ENCODE measurements around the gene NPAS2.

Gene NPAS2

GRCh38 chr2:100903534-100904258 lies 83.8 kb downstream of the NPAS2 start:
- Histone ChIP-seq H3K23ac (ENCODE audit: low read length) (no peak overlapping the region), H3K79me1 (ENCODE audit: low read length) (peaks cover 2% of the 10 kb centered on the region), H3K4me2 (ENCODE audit: low read length) (peak overlapping the region; percentile 5), H3K36me3 (ENCODE audit: control insufficient read depth in 1 of 2, insufficient read depth in 2 of 2, low read length in 2 of 2) (no peaks in the 10 kb centered on the region), H3K4me3 (ENCODE audit: low read depth, low read length) (no peak overlapping the region), H3K18ac (ENCODE audit: low read length) (peak overlapping the region; percentile 19), H3K27ac (ENCODE audit: low read depth, low read length) (peak overlapping the region; percentile 46), H2BK120ac (ENCODE audit: insufficient read depth, low read length, poor library complexity) (peak overlapping the region; percentile 19), H3K4ac (ENCODE audit: low read depth, low read length) (no peak overlapping the region), H3K14ac (ENCODE audit: low read length) (no peak overlapping the region), H2BK12ac (ENCODE audit: low read length) (peak overlapping the region; percentile 50), H3K9me3 (ENCODE audit: insufficient read depth, low read depth, low read length) (no peaks in the 10 kb centered on the region), H3K9ac (ENCODE audit: low read length) (no peak overlapping the region), H3K27me3 (ENCODE audit: insufficient read depth, low read length) (no peaks in the 10 kb centered on the region), H4K8ac (ENCODE audit: low read depth, low read length) (no peak overlapping the region), H3K79me2 (ENCODE audit: control insufficient read depth, insufficient read depth, low read length, poor library complexity) (no peaks in the 10 kb centered on the region), H2AFZ (ENCODE audit: insufficient read depth, low read length, poor library complexity) (no peak overlapping the region), H4K12ac (ENCODE audit: low read depth, low read length) (no peak overlapping the region), H3K4me1 (ENCODE audit: control insufficient read depth in 1 of 2, insufficient read depth in 2 of 2, low read length in 2 of 2) (peaks cover 11 to 23% of the 10 kb centered on the region in 2 experiments), H2AK5ac (ENCODE audit: low read length) (no peak overlapping the region), H4K91ac (ENCODE audit: low read depth, low read length) (peak overlapping the region; percentile 53), H2BK5ac (ENCODE audit: low read depth, low read length, poor library complexity) (peak overlapping the region; percentile 42)
- peak; percentile 86 to 94 for DNase-seq
- no CpG with 5 or more reads among the region's 17 CpGs for WGBS (ENCODE audit: extremely low coverage, insufficient coverage, insufficient read length)

GRCh38 chr2:100905132-100905805 lies 85.3 kb downstream of the NPAS2 start:
- Histone ChIP-seq H3K14ac (ENCODE audit: low read length) (no peak overlapping the region), H3K4me1 (ENCODE audit: control insufficient read depth in 1 of 2, insufficient read depth in 2 of 2, low read length in 2 of 2) (peaks cover 11 to 23% of the 10 kb centered on the region in 2 experiments)

GRCh38 chr2:100906131-100906530 lies 86.2 kb downstream of the NPAS2 start:
- Histone ChIP-seq H4K91ac (ENCODE audit: low read depth, low read length) (no peak overlapping the region), H3K27ac (ENCODE audit: low read depth, low read length) (no peak overlapping the region), H4K12ac (ENCODE audit: low read depth, low read length) (no peak overlapping the region), H3K4me1 (ENCODE audit: control insufficient read depth in 1 of 2, insufficient read depth in 2 of 2, low read length in 2 of 2) (peaks cover 11 to 23% of the 10 kb centered on the region in 2 experiments), H3K9me3 (ENCODE audit: insufficient read depth, low read depth, low read length) (no peaks in the 10 kb centered on the region), H3K18ac (ENCODE audit: low read length) (no peak overlapping the region), H3K4me3 (ENCODE audit: low read depth, low read length) (no peak overlapping the region), H3K79me1 (ENCODE audit: low read length) (peaks cover 2% of the 10 kb centered on the region), H2BK5ac (ENCODE audit: low read depth, low read length, poor library complexity) (no peak overlapping the region), H3K36me3 (ENCODE audit: control insufficient read depth in 1 of 2, insufficient read depth in 2 of 2, low read length in 2 of 2) (no peaks in the 10 kb centered on the region), H3K23ac (ENCODE audit: low read length) (no peak overlapping the region), H3K27me3 (ENCODE audit: insufficient read depth, low read length) (no peaks in the 10 kb centered on the region), H2AFZ (ENCODE audit: insufficient read depth, low read length, poor library complexity) (no peak overlapping the region), H3K79me2 (ENCODE audit: control insufficient read depth, insufficient read depth, low read length, poor library complexity) (no peaks in the 10 kb centered on the region), H3K4me2 (ENCODE audit: low read length) (no peak overlapping the region), H2BK12ac (ENCODE audit: low read length) (no peak overlapping the region), H3K4ac (ENCODE audit: low read depth, low read length) (no peak overlapping the region), H3K14ac (ENCODE audit: low read length) (no peak overlapping the region), H4K8ac (ENCODE audit: low read depth, low read length) (no peak overlapping the region), H2BK120ac (ENCODE audit: insufficient read depth, low read length, poor library complexity) (no peak overlapping the region), H2AK5ac (ENCODE audit: low read length) (no peak overlapping the region), H3K9ac (ENCODE audit: low read length) (no peak overlapping the region)
- DNase-seq, result no peak
- no CpG with 5 or more reads among the region's 1 CpG for WGBS (ENCODE audit: extremely low coverage, insufficient coverage, insufficient read length)

More at GRCh38 chr2:100905132-100905805, 85.3 kb downstream of the NPAS2 start:
- no peak for DNase-seq
- Histone ChIP-seq H3K18ac (ENCODE audit: low read length) (no peak overlapping the region), H3K79me1 (ENCODE audit: low read length) (peaks cover 2% of the 10 kb centered on the region), H3K27me3 (ENCODE audit: insufficient read depth, low read length) (no peaks in the 10 kb centered on the region), H3K9me3 (ENCODE audit: insufficient read depth, low read depth, low read length) (no peaks in the 10 kb centered on the region), H3K4me3 (ENCODE audit: low read depth, low read length) (no peak overlapping the region), H2AK5ac (ENCODE audit: low read length) (no peak overlapping the region), H3K79me2 (ENCODE audit: control insufficient read depth, insufficient read depth, low read length, poor library complexity) (no peaks in the 10 kb centered on the region), H3K27ac (ENCODE audit: low read depth, low read length) (no peak overlapping the region), H4K8ac (ENCODE audit: low read depth, low read length) (no peak overlapping the region), H3K23ac (ENCODE audit: low read length) (no peak overlapping the region), H3K4ac (ENCODE audit: low read depth, low read length) (no peak overlapping the region), H3K36me3 (ENCODE audit: control insufficient read depth in 1 of 2, insufficient read depth in 2 of 2, low read length in 2 of 2) (no peaks in the 10 kb centered on the region), H2BK5ac (ENCODE audit: low read depth, low read length, poor library complexity) (no peak overlapping the region), H3K9ac (ENCODE audit: low read length) (no peak overlapping the region), H2BK120ac (ENCODE audit: insufficient read depth, low read length, poor library complexity) (no peak overlapping the region), H3K4me2 (ENCODE audit: low read length) (no peak overlapping the region), H4K91ac (ENCODE audit: low read depth, low read length) (peak overlapping the region; percentile 0), H4K12ac (ENCODE audit: low read depth, low read length) (no peak overlapping the region), H2BK12ac (ENCODE audit: low read length) (no peak overlapping the region), H2AFZ (ENCODE audit: insufficient read depth, low read length, poor library complexity) (no peak overlapping the region)
- no CpG with 5 or more reads among the region's 9 CpGs for WGBS (ENCODE audit: extremely low coverage, insufficient coverage, insufficient read length)

GRCh38 chr2:100906679-100907078 lies 86.7 kb downstream of the NPAS2 start:
- Histone ChIP-seq H3K18ac (ENCODE audit: low read length) (no peak overlapping the region), H3K23ac (ENCODE audit: low read length) (no peak overlapping the region), H2BK120ac (ENCODE audit: insufficient read depth, low read length, poor library complexity) (no peak overlapping the region), H2BK5ac (ENCODE audit: low read depth, low read length, poor library complexity) (no peak overlapping the region), H3K4ac (ENCODE audit: low read depth, low read length) (no peak overlapping the region), H4K8ac (ENCODE audit: low read depth, low read length) (no peak overlapping the region), H4K91ac (ENCODE audit: low read depth, low read length) (no peak overlapping the region), H3K36me3 (ENCODE audit: control insufficient read depth in 1 of 2, insufficient read depth in 2 of 2, low read length in 2 of 2) (no peaks in the 10 kb centered on the region), H2BK12ac (ENCODE audit: low read length) (no peak overlapping the region), H3K14ac (ENCODE audit: low read length) (no peak overlapping the region), H3K27me3 (ENCODE audit: insufficient read depth, low read length) (no peaks in the 10 kb centered on the region), H3K4me1 (ENCODE audit: control insufficient read depth in 1 of 2, insufficient read depth in 2 of 2, low read length in 2 of 2) (peaks cover 11 to 23% of the 10 kb centered on the region in 2 experiments), H3K27ac (ENCODE audit: low read depth, low read length) (no peak overlapping the region), H3K4me3 (ENCODE audit: low read depth, low read length) (no peak overlapping the region), H2AFZ (ENCODE audit: insufficient read depth, low read length, poor library complexity) (no peak overlapping the region), H3K9ac (ENCODE audit: low read length) (no peak overlapping the region), H3K79me1 (ENCODE audit: low read length) (peaks cover 2% of the 10 kb centered on the region), H3K79me2 (ENCODE audit: control insufficient read depth, insufficient read depth, low read length, poor library complexity) (no peaks in the 10 kb centered on the region), H3K9me3 (ENCODE audit: insufficient read depth, low read depth, low read length) (no peaks in the 10 kb centered on the region), H4K12ac (ENCODE audit: low read depth, low read length) (no peak overlapping the region), H3K4me2 (ENCODE audit: low read length) (no peak overlapping the region), H2AK5ac (ENCODE audit: low read length) (no peak overlapping the region)
- no peak for DNase-seq
- no CpG with 5 or more reads among the region's 5 CpGs for whole genome bisulfite sequencing (ENCODE audit: extremely low coverage, insufficient coverage, insufficient read length)
